GM18505 (cell line): ENCODE measurements around the gene SLC25A43.
"Not testable (repeated sequence)": the region's sequence is repeated elsewhere in the genome, so short reads cannot be mapped to it uniquely, and the experiment has no call there.

Source experiments
- ATAC-seq: cut with Tn5 transposase; IDR thresholded peaks from one replicate; pipeline ENCODE4 v1.9.1; 2021; ENCODE audit not compliant: unreplicated experiment
- POLR2A ChIP-seq: IDR thresholded peaks from 4 replicates; pipeline ENCODE4 v1.6.1; 2011; ENCODE audit warnings: borderline replicate concordance; ENCODE audit not compliant: insufficient read depth, insufficient read length; ENCODE audit errors: extremely low read depth

The SLC25A43 gene

DNA sequence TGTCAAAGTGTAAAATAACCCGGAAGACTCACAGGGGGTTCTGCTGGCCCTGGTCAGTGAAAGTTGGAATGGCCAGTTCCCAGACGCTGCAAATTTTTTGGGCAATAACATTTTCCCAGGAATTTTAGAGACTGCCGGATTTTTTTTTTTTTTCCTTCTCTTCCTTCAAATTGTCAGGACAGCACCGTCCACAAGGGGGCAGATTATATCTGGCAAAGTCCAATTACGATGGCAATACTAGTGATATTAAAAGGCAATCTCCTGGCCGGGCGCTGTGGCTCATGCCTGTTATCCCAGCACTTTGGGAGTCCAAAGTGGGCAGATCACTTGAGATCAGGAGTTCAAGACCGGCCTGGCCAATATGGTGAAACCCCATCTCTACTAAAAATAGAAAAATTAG lies 89.6 kb downstream of the SLC25A43 start:
- no peak for ATAC-seq
- no peak for TF ChIP-seq POLR2A

DNA sequence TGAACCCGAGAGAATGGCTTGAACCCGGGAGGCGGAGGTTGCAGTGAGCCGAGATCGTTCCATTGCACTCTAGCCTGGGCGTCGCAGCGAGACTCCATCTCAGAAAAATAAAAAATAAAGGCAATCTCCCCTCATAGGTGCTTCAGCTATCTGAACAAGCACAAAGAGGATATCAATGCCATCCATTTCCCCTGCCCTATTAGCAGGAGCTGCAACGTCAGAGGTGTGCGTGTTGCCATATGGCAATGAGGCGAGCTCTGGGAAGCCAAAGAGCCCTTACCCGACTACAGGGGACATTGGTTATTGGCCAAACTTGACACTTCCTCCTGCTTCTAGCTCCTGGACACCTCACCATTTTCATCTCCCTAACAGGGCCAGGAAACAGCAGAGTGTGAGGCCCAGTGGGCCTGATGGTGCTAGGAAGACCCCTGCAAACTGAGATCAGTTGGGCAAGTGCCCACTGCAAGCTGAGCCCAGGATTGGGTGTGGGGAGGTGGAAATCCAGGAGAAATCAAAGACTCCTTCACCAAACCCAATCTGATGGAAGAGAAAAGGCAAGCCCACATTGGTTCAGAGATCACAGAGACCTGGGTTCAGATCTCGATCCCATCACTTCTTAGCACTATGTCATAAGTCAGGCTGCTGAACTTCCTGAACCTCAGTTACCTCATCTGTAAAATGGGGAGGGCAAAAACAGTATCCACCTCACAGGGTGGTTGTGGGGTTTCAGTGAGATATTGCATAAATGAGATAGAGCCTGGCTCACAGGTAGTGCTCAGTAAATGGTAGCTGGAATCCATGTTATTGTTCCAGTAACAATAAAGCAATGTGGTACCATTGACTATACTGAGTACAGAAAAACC lies 90.3 kb downstream of the SLC25A43 start:
- TF ChIP-seq POLR2A: no peak
- ATAC-seq: no peak

GRCh38 chrX:119492463-119492862 lies 93.3 kb downstream of the SLC25A43 start:
- no peak for ATAC-seq
- TF ChIP-seq POLR2A: no peak

GRCh38 chrX:119493851-119494495 lies 94.8 kb downstream of the SLC25A43 start:
- not testable (repeated sequence) for ATAC-seq

DNA sequence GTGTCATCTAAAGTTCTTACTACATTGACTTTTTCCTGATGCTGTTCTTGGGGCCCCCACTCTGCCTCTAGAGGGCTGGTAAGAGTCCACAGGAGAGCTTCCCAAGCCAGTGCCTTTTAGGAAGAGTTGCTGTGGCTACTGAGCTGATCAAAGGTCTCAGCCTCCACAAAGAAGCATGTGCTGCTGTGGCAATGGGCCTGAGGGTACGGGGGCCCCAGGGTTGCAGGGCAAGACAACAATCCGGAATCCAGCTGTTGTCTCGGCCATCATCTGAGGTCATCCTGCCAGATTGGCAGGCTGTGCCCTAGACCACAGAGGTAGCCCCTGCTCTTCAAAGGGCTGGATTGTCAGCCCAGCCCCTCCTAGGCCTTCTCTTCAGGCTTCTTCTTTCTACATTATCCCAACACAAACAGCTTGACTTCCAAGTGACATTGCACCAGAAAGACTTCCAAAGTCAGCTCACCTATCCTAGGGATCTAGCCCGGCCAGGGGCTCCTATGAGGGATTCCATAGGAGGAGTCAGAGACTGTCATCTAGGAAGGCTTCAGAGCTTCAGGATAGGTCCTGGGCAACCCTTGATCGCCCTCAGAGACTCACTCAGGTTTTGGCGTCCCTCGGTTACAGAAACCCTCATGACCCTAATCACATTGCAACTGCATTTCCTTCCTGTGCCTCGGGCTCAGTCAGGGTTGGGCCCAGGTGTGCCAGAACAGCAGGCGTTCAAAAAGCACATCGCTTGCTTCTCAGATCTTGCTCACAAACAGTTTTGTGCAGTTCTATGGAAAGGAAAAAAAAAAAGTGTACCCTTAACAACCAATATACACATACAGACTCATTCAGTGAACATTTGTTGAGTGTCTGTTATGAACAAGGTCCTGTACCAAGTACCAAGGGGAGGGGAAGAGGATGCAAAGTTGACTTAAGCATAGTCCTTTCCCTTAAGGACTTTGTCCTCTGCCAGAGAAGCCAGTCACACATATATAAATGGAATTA lies 96.9 kb downstream of the SLC25A43 start:
- ATAC-seq: no peak
- TF ChIP-seq POLR2A: no peak

DNA sequence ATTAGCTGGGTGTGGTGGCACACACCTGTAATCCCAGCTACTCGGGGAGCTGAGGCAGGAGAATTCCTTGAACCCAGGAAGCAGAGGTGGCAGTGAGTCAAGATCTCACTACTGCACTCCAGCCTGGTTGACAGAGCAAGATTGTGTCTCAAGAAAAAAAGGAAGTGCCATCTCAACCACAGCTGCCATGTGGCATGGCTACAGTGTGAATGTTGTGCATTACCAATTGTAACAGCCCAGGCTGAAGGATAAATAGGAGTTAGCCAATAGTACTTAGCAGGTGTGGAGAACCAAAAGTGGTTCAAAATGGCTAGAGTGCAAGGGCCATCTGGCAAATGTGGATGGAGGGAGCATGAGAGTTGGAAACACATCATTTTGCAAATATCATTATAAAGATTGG lies 98.0 kb downstream of the SLC25A43 start:
- no peak for ATAC-seq
- TF ChIP-seq POLR2A: no peak

DNA sequence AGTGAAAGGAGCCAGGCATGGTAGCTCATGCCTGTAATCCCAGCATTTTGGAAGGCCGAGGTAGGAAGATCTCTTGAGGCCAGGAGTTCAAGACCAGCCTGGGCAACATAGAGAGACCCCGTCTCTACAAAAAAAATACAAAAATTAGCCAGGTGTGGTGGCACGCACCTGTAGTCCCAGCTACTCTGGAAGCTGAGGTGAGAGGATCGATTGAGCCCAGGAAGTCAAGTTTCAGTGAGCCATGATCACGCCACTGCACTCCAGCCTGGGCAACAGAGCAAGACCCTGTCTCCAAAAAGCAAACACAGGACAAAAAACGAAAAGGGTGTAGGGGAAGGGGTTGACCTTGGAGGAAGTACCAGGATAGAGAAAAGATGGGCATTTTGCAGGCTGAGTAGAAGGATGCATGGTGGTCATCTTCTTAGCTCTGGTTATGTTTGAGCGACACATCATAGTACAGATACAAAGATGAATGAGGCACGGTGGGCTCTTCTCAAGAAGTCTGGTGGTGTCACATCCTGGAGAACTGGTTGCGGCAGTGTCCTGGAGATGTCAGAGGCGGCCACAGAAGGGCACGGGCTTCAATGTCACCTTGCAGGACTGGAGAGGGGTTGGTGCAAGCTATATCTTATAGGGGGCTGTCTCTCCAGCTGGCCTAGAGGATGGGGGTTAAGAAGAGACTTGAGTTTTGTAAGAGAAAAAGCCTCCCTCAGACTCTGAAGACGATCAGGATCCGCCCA lies 101.1 kb downstream of the SLC25A43 start:
- TF ChIP-seq POLR2A: no peak
- ATAC-seq: no peak

DNA sequence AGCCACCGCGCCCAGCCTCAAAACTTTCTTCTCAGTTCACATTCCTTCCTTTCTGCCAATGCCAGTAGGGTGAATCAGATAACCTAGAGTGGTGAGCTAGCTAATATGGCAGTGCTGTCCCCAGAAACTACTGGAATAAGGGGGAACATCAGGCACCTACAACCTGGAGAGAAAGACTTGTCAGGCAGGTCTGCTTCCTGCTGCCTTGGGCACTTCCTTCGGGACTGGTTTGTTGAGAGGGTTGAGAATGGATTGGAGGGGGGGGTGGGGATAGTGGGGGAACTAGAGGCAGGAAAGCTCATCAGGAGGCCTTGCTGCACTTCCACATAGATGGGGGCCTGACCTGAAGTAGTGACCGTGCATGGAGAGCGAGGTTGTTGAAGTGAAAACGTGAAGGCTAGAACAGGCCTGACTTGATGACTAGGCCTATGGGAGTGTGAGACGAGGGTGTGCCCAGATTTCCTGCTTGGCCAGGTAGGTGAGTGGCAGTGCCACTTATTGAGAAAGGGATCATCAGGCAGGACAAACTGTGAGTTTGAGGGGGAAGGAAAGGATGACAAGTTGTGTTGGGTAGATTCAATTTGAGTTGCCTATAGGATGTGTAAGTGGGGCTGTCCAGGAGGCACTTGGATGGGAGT lies 102.5 kb downstream of the SLC25A43 start:
- ATAC-seq: no peak
- no peak for TF ChIP-seq POLR2A

- TF ChIP-seq POLR2A: no peak
- no peak for ATAC-seq
Observed at GRCh38 chrX:119502727-119503483, 103.8 kb downstream of the SLC25A43 start.

GRCh38 chrX:119503484-119503861 lies 104.3 kb downstream of the SLC25A43 start:
- ATAC-seq: no peak
- TF ChIP-seq POLR2A: no peak
